ENCODE results near the gene SH3TC2. TPM values are rescaled to one million over a fixed set of nuclear protein-coding genes. Genes with fewer than 3 reads are reported as not detected.

SH3TC2 gene
- total and polyA plus RNA-seq, 8 donors = 0.06 to 1.2 (median 0.27) TPM

GRCh38 chr5:149019679-149020078 is 43.2 kb downstream of the SH3TC2 start:
- WGBS, 2 donors = 66 to 67% methylated on average over 4 of the region's 4 CpGs
- no peak for FAIRE-seq

GRCh38 chr5:149018909-149019443 is 43.9 kb downstream of the SH3TC2 start:
- H3K27me3 ChIP-seq = peaks cover 0 to 5% (median 0%) of the 10 kb centered on the region in 4 donors
- ATAC-seq = no peak
- no peak for TF ChIP-seq CTCF (IDR thresholded peaks at IDR 0.05)
- no peak for FAIRE-seq
- DNase-seq = no peak
- H3K27ac ChIP-seq = no peak overlapping the region
- intact Hi-C loops (cut with DNase I) = no loop called here
- 50 to 51% methylated on average over 2 of the region's 2 CpGs for WGBS, 2 donors
- no peaks in the 10 kb centered on the region for H3K36me3 ChIP-seq
- H3K4me1 ChIP-seq = no peaks in the 10 kb centered on the region
- H3K9me3 ChIP-seq = no peaks in the 10 kb centered on the region
- no peak overlapping the region for H3K4me3 ChIP-seq

More at GRCh38 chr5:149019679-149020078, 43.2 kb downstream of the SH3TC2 start:
- Histone ChIP-seq H3K36me3 (no peaks in the 10 kb centered on the region), H3K9me3 (no peaks in the 10 kb centered on the region), H3K4me1 (no peaks in the 10 kb centered on the region), H3K27ac (peak overlapping the region in 1 of 4 donors; percentile 31), H3K27me3 (peaks cover 0 to 5% (median 0%) of the 10 kb centered on the region in 4 donors), H3K4me3 (no peak overlapping the region)
- ATAC-seq (peak in 1 of 4 donors; percentile 33), DNase-seq (no peak)
- TF ChIP-seq CTCF (IDR thresholded peaks at IDR 0.05) = no peak
- intact Hi-C loops (cut with DNase I) = no loop called here

GRCh38 chr5:149017636-149018035 is 45.2 kb downstream of the SH3TC2 start:
- WGBS, 2 donors = 74 to 82% methylated on average over 1 of the region's 1 CpG
- Histone ChIP-seq H3K4me1 (no peaks in the 10 kb centered on the region), H3K4me3 (no peak overlapping the region), H3K27me3 (peaks cover 0 to 5% (median 0%) of the 10 kb centered on the region in 4 donors), H3K27ac (no peak overlapping the region), H3K9me3 (no peaks in the 10 kb centered on the region), H3K36me3 (no peaks in the 10 kb centered on the region)
- intact Hi-C loops (cut with DNase I) = no loop called here
- no peak for TF ChIP-seq CTCF (IDR thresholded peaks at IDR 0.05)
- no peak for ATAC-seq
- DNase-seq = no peak
- no peak for FAIRE-seq

- intact Hi-C loops (cut with DNase I) = no loop called here
These were observed 47.3 kb downstream of the SH3TC2 start for GRCh38 chr5:149015561-149015960.

More at GRCh38 chr5:149015561-149015960, 47.3 kb downstream of the SH3TC2 start:
- no peaks in the 10 kb centered on the region for H3K36me3 ChIP-seq
- 79 to 94% methylated on average over 1 of the region's 1 CpG for WGBS, 2 donors
- DNase-seq = no peak
- H3K9me3 ChIP-seq = no peaks in the 10 kb centered on the region
- no peak overlapping the region for H3K27ac ChIP-seq
- H3K4me3 ChIP-seq = no peak overlapping the region
- no peaks in the 10 kb centered on the region for H3K4me1 ChIP-seq
- no peak for FAIRE-seq
- ATAC-seq = no peak
- H3K27me3 ChIP-seq = no peaks in the 10 kb centered on the region
- TF ChIP-seq CTCF (IDR thresholded peaks at IDR 0.05) = no peak
